Brain microvascular endothelial cell (primary cell): Measurements from ENCODE around the gene MUC5B.

ENCODE experiments used
- DNase-seq: peaks from one replicate; pipeline ENCODE4 v3.0.0-alpha.2; 2020
- H3K27ac ChIP-seq: fragments of 250-450 bp; sonication (Bioruptor Pico); 2 replicates; pipeline ENCODE4 v1.5.1; 2020; ENCODE audit warnings: mild to moderate bottlenecking, moderate library complexity
- H3K27me3 ChIP-seq: fragments of 250-450 bp; sonication (Bioruptor Pico); replicated peaks from 2 replicates; pipeline ENCODE4 v1.5.1; 2020; ENCODE audit warnings: mild to moderate bottlenecking
- H3K36me3 ChIP-seq: fragments of 250-450 bp; sonication (Bioruptor Pico); replicated peaks from 2 replicates; pipeline ENCODE4 v1.5.1; 2020; ENCODE audit warnings: mild to moderate bottlenecking
- H3K4me3 ChIP-seq: 2 replicates; pipeline ENCODE4 v1.5.1; 2011; ENCODE audit warnings: low read depth, mild to moderate bottlenecking, control low read depth, low read length, moderate library complexity
- CTCF ChIP-seq: IDR thresholded peaks from 2 replicates; pipeline ENCODE4 v1.5.1; 2011; ENCODE audit warnings: low read depth, mild to moderate bottlenecking, moderate library complexity, low read length, control low read depth, inconsistent platforms; ENCODE audit errors: missing control alignments
- in situ Hi-C: cut with HindIII; loops from 2 replicates; pipeline ENCODE4 v1.10.0; 2017; ENCODE audit warnings: low sequenced_read_pairs, low pct_ligation_motif_present

The MUC5B gene

DNA sequence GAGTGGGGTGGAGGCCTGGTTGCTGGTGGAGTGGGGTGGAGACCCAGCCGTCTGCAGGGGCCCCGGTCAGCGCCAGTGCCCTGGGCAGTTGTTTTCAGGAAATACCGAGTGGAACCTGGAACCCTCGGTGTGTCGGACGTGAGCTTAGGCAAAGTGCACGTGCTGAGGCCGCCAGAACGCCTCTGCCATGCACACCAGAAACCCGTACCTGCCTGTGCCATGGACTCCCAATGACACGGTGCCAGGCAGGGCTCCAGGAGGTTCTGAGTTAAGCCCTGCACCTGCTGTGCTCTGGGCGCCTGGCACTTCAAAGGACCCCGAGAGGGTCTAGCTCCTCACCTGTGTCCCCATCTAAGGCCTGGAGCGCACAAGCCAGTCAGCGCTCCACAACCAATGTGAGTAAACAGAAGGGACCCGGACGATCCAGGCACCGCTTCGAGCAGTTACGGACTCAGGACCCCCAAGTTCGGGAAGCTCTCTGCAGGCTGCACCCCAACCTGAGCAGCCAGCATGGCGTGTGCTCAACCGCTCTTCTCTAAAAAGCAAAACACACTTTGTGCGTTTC lies 74.2 kb downstream of the MUC5B start:
- peaks cover 15% of the 10 kb centered on the region for H3K36me3 ChIP-seq
- no peak for TF ChIP-seq CTCF

GRCh38 chr11:1297576-1298473 lies 75.0 kb downstream of the MUC5B start:
- DNase-seq = no peak
- peaks cover 12% of the 10 kb centered on the region for H3K36me3 ChIP-seq
- in situ Hi-C loops = no loop called here
- no peak overlapping the region for H3K27ac ChIP-seq
- no peaks in the 10 kb centered on the region for H3K27me3 ChIP-seq
- no peak for TF ChIP-seq CTCF
- no peak overlapping the region for H3K4me3 ChIP-seq

More for the DNA sequence above, 74.2 kb downstream of the MUC5B start:
- Histone ChIP-seq H3K4me3 (no peak overlapping the region), H3K27ac (no peak overlapping the region), H3K27me3 (no peaks in the 10 kb centered on the region)
- DNase-seq = no peak
- in situ Hi-C loops = no loop called here

- Histone ChIP-seq H3K4me3 (no peak overlapping the region), H3K27ac (no peak overlapping the region), H3K36me3 (peaks cover 6% of the 10 kb centered on the region), H3K27me3 (no peaks in the 10 kb centered on the region)
- no peak for TF ChIP-seq CTCF
- DNase-seq = no peak
- in situ Hi-C loops = no loop called here
These were observed 76.0 kb downstream of the MUC5B start for GRCh38 chr11:1298695-1299492.

DNA sequence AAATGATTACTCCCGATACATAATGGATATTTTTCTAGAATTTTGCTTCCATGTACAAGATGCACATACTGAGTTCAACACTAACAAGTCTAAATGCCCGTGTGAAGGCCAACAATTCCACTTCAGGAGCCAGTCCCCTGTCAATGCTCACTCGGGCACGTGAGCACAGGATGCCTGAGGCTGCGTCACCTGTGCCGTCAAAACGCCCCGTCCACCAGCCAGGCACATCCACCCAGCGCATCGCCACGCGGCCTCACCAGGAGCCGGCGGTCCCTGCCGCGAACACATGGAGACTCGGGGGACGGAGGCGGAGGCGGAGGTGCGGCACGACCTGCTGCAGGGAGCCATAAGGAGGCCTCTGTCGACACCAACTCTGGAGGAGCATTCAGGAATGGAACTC lies 76.8 kb downstream of the MUC5B start:
- Histone ChIP-seq H3K27me3 (no peaks in the 10 kb centered on the region), H3K27ac (no peak overlapping the region), H3K36me3 (peaks cover 6% of the 10 kb centered on the region), H3K4me3 (no peak overlapping the region)
- no peak for TF ChIP-seq CTCF
- in situ Hi-C loops = no loop called here
- DNase-seq = no peak

GRCh38 chr11:1300121-1300520 lies 77.3 kb downstream of the MUC5B start:
- H3K4me3 ChIP-seq = no peak overlapping the region
- in situ Hi-C loops = no loop called here
- H3K36me3 ChIP-seq = peaks cover 6% of the 10 kb centered on the region
- no peak overlapping the region for H3K27ac ChIP-seq
- TF ChIP-seq CTCF = no peak
- H3K27me3 ChIP-seq = no peaks in the 10 kb centered on the region
- DNase-seq = no peak
